T-cell (primary cell): ENCODE results near the gene FAM171A2. TPM values are rescaled to one million over a fixed set of nuclear protein-coding genes. Genes with fewer than 3 reads are reported as not detected.

ENCODE experiments used
- ATAC-seq, 4 experiments: fragments of 200-7000 bp in 3 of 4; fragments of 150-1000 bp in 1 of 4; cut with Tn5 transposase; replicated peaks in 1 of 4; 1 replicate in 3 of 4; 2 replicates in 1 of 4; pipeline ENCODE4 v1.10.0; 2021; ENCODE audit warnings: moderate library complexity in 3 of 4, mild to moderate bottlenecking in 2 of 4, moderate number of reproducible peaks in 1 of 4
- CTCF ChIA-PET, 2 donors: fragments of 300-600 bp; sonication (Branson Sonifier 250); formaldehyde crosslinking; loops; one replicate each; lab custom pipeline; 2022; ENCODE audit warnings: antibody characterized with exemption in 2 of 2; lab: Charles Lee
- POLR2A ChIA-PET, 2 donors: fragments of 300-600 bp; sonication (Branson Sonifier 250); formaldehyde crosslinking; loops; one replicate each; lab custom pipeline; 2022; ENCODE audit warnings: antibody characterized with exemption in 2 of 2; lab: Charles Lee
- DNase-seq, 35 experiments: peaks; one replicate each; pipeline versions ENCODE4 v3.0.0 to v3.0.0-alpha.2; 2013 to 2023
- H3K27ac ChIP-seq: one replicate; pipeline ENCODE4 v1.5.1; 2013; ENCODE audit warnings: low read length
- H3K27me3 ChIP-seq, 2 experiments: replicated peaks in 1 of 2; 1 replicate in 1 of 2; 2 replicates in 1 of 2; pipeline versions ENCODE4 v1.6.1 to v1.7.0; 2013; ENCODE audit warnings: low read length in 1 of 2, mixed read lengths in 1 of 2; ENCODE audit not compliant: control insufficient read depth in 2 of 2, insufficient read depth in 2 of 2; ENCODE audit errors: extremely low read depth in 1 of 2
- H3K36me3 ChIP-seq, 2 donors: 1 replicate in 1 of 2; 2 replicates in 1 of 2; pipeline versions ENCODE4 v1.6.1 to v1.7.0; 2013; ENCODE audit warnings: low read length in 1 of 2; ENCODE audit not compliant: control insufficient read depth in 2 of 2, insufficient read depth in 1 of 2; ENCODE audit errors: extremely low read depth in 1 of 2
- H3K4me1 ChIP-seq, 2 experiments: 1 replicate in 1 of 2; 2 replicates in 1 of 2; pipeline versions ENCODE4 v1.6.1 to v1.7.0; 2013; ENCODE audit warnings: low read length in 2 of 2, mixed read lengths in 1 of 2; ENCODE audit not compliant: insufficient read depth in 2 of 2, control insufficient read depth in 1 of 2; ENCODE audit errors: extremely low read depth in 1 of 2
- H3K4me3 ChIP-seq, 2 donors: 1 replicate in 1 of 2; 2 replicates in 1 of 2; pipeline versions ENCODE4 v1.5.1 to v1.7.0; 2013; ENCODE audit warnings: mild to moderate bottlenecking in 2 of 2, low read length in 1 of 2, moderate library complexity in 1 of 2; ENCODE audit not compliant: control insufficient read depth in 1 of 2; ENCODE audit errors: extremely low read depth in 1 of 2
- H3K9me3 ChIP-seq: 2 replicates; pipeline ENCODE4 v1.7.0; 2013
- H3K27ac Mint-ChIP-seq, 2 donors: one replicate each; pipeline ENCODE4 v1.8.0; 2020 to 2021; ENCODE audit warnings: mild to moderate bottlenecking in 2 of 2, mixed read lengths in 2 of 2
- H3K27me3 Mint-ChIP-seq, 2 donors: one replicate each; pipeline ENCODE4 v1.8.0; 2021 to 2022; ENCODE audit warnings: mixed read lengths in 2 of 2
- H3K36me3 Mint-ChIP-seq: one replicate; pipeline ENCODE4 v1.8.0; 2021; ENCODE audit warnings: mixed read lengths
- H3K4me1 Mint-ChIP-seq, 3 donors: one replicate each; pipeline ENCODE4 v1.8.0; 2020 to 2022; ENCODE audit warnings: mixed read lengths in 3 of 3, mild to moderate bottlenecking in 1 of 3
- H3K4me3 Mint-ChIP-seq, 3 donors: one replicate each; pipeline ENCODE4 v1.8.0; 2020 to 2022; ENCODE audit warnings: mild to moderate bottlenecking in 3 of 3, mixed read lengths in 3 of 3, moderate library complexity in 3 of 3
- H3K9me3 Mint-ChIP-seq, 3 donors: one replicate each; pipeline ENCODE4 v1.8.0; 2020 to 2022; ENCODE audit warnings: mixed read lengths in 3 of 3
- WGBS: methylation state at CpG from one replicate; pipeline ENCODE4 v1.1.5; 2013; ENCODE audit warnings: missing lambda C conversion rate; ENCODE audit not compliant: insufficient coverage; 5-methylcytosine and 5-hydroxymethylcytosine counted together
- total RNA-seq, 35 experiments: library from RNA in 6 of 35; stranded (reverse) in 6 of 35; fragments of 120-200 nt in 1 of 35; gene quantifications; one replicate each; pipeline versions ENCODE4 v1.2.1 to v1.2.4 and lab custom pipeline; 2013 to 2026

Gene FAM171A2
- total RNA-seq, 5 donors from 2014 or later (not counting 1 experiment from before 2014, with no cell fraction given): 0.18 to 1.5 (median 0.89) TPM

DNA sequence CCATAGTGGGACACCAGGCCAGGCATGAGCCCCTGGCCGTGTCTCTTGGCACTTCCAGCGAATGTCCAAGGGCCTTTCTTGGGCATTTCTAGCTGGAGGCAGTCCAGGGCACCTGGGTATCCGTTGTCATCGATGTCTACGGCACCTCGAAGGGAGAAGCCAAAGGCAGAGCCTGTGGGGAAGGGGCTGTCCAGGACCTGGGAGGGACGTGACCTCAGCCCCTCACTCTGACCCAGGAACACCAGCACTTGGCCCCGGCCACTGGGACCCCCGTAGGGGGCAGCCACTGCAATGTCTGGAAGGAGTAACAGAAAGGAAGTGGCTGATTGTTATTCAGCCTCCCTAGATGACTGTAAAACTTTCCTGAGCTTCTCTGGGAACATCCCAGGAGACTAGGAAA lies 17.1 kb upstream of the FAM171A2 start:
- ATAC-seq (no peak), DNase-seq (no peak)
- POLR2A ChIA-PET: interaction anchor here in 1 of 2 donors (0.7 kb wide), 1 partner anchor 1306 kb away, joined by 5 read pairs; no protein-coding TSS in a partner anchor
- peaks cover 0 to 6% of the 10 kb centered on the region in 2 donors for H3K27me3 Mint-ChIP-seq
- 55% methylated on average over 7 of the region's 9 CpGs for WGBS
- H3K36me3 ChIP-seq: no peaks in the 10 kb centered on the region
- H3K27me3 ChIP-seq: peaks cover 2 to 53% of the 10 kb centered on the region in 2 experiments
- H3K4me1 Mint-ChIP-seq: peaks cover 4 to 7% (median 6%) of the 10 kb centered on the region in 3 donors
- H3K4me3 Mint-ChIP-seq: no peak overlapping the region
- CTCF ChIA-PET: no interaction called here
- H3K27ac Mint-ChIP-seq: peak overlapping the region in 1 of 2 donors; percentile 52
- no peaks in the 10 kb centered on the region for H3K9me3 Mint-ChIP-seq
- no peak overlapping the region for H3K4me3 ChIP-seq
- H3K9me3 ChIP-seq: no peaks in the 10 kb centered on the region
- H3K4me1 ChIP-seq: peaks cover 2 to 11% of the 10 kb centered on the region in 2 experiments
- no peaks in the 10 kb centered on the region for H3K36me3 Mint-ChIP-seq
- no peak overlapping the region for H3K27ac ChIP-seq

DNA sequence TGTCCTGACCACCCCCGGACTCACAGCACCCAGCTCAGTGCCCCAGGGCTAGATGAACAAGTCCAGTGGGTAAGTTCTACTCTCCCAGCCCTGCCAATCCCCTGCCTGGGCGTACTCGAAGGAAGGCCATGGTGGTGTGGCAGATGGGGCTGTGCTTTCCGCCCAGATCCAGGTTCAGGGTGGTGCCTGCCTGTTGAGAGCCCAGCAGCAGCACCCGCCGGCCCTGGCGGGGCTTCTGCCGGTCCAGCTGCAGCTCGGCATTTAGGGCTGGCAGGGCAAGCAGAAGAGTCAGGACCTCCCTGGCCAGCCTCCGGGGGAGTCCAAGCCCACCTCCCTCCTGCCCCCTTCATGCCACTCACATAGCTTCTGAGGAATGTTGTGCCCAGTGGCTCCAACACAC lies 16.2 kb upstream of the FAM171A2 start:
- no peak for ATAC-seq
- no peaks in the 10 kb centered on the region for H3K36me3 Mint-ChIP-seq
- no peaks in the 10 kb centered on the region for H3K36me3 ChIP-seq
- no peak overlapping the region for H3K27ac Mint-ChIP-seq
- H3K4me3 Mint-ChIP-seq: no peak overlapping the region
- H3K4me1 ChIP-seq: peaks cover under 1 to 9% of the 10 kb centered on the region in 2 experiments
- WGBS: 93% methylated on average over 8 of the region's 10 CpGs
- no peaks in the 10 kb centered on the region for H3K9me3 ChIP-seq
- peaks cover 2 to 7% (median 5%) of the 10 kb centered on the region in 3 donors for H3K4me1 Mint-ChIP-seq
- DNase-seq: no peak
- ChIA-PET POLR2A (no interaction called here), CTCF (interaction anchor here in 1 of 2 donors (0.5 to 0.8 kb wide), 2 partner anchors 22 to 40 kb away, joined by 3 read pairs; no protein-coding TSS in a partner anchor)
- peaks cover 2 to 54% of the 10 kb centered on the region in 2 experiments for H3K27me3 ChIP-seq
- H3K27me3 Mint-ChIP-seq: peaks cover 0 to 5% of the 10 kb centered on the region in 2 donors
- H3K4me3 ChIP-seq: no peak overlapping the region
- H3K27ac ChIP-seq: no peak overlapping the region
- no peaks in the 10 kb centered on the region for H3K9me3 Mint-ChIP-seq

DNA sequence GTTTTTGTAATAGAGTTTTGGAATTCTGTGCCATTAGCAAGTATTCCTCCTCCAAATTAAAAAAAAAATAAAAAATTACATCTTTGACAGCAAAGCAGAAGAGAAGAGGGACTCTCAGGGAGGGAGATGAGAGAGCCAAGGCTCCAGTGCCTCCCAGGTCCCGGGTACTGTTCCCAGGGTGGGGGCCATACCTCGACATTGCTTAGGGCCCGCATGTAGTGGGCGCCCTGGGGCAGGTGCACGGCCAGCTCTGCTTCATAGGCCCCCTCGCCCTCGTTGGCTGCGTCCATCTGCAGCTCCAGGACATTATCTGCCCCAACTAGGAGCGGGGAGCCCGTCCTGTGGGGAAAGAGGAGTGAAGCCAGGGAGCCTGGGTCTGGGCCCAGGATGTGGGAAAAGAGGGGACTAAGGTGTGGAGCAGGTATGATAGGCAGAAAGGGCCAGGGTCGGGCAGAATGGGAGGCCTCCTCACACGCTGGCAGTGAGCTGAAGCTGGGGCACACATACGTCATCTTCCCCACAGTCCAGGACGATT lies 14.6 kb upstream of the FAM171A2 start:
- 84% methylated on average over 13 of the region's 14 CpGs for WGBS
- Histone ChIP-seq H3K9me3 (no peaks in the 10 kb centered on the region), H3K27me3 (peaks cover under 1 to 47% of the 10 kb centered on the region in 2 experiments), H3K4me1 (peaks cover 0 to 10% of the 10 kb centered on the region in 2 experiments), H3K36me3 (no peaks in the 10 kb centered on the region), H3K4me3 (no peak overlapping the region), H3K27ac (no peak overlapping the region)
- ChIA-PET POLR2A (no interaction called here), CTCF (interaction anchor here in 1 of 2 donors (0.6 kb wide), 1 partner anchor 292 kb away, joined by 3 read pairs; no protein-coding TSS in a partner anchor)
- no peaks in the 10 kb centered on the region for H3K4me1 Mint-ChIP-seq
- ATAC-seq (no peak), DNase-seq (no peak)
- H3K36me3 Mint-ChIP-seq: no peaks in the 10 kb centered on the region
- no peak overlapping the region for H3K4me3 Mint-ChIP-seq
- H3K27ac Mint-ChIP-seq: no peak overlapping the region
- H3K27me3 Mint-ChIP-seq: peaks cover 0 to 11% of the 10 kb centered on the region in 2 donors
- no peaks in the 10 kb centered on the region for H3K9me3 Mint-ChIP-seq

DNA sequence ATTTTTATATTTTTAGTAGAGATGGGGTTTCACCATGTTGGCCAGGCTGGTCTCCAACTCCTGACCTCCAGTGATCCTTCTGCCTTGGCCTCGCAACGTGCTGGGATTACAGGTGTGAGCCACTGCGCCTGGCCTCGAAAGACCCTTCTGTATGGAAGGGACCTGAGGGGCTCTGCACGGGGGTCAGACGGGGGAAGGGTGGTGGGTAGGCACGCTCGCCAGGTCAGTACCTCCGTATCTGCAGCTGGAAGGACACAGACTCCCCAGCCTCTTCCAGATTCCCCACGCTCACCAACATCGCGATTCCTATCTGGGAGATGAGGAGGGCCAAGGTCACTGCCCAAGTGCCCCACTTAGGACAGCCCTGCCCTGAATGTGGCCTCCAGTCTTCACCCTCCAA lies 13.1 kb upstream of the FAM171A2 start:
- Histone ChIP-seq H3K4me3 (no peak overlapping the region), H3K36me3 (no peaks in the 10 kb centered on the region), H3K27me3 (peaks cover 0 to 46% of the 10 kb centered on the region in 2 experiments), H3K4me1 (peaks cover 0 to 10% of the 10 kb centered on the region in 2 experiments), H3K9me3 (no peaks in the 10 kb centered on the region), H3K27ac (no peak overlapping the region)
- H3K4me1 Mint-ChIP-seq: no peaks in the 10 kb centered on the region
- peaks cover 3 to 19% of the 10 kb centered on the region in 2 donors for H3K27me3 Mint-ChIP-seq
- H3K36me3 Mint-ChIP-seq: no peaks in the 10 kb centered on the region
- WGBS: 79% methylated on average over 9 of the region's 12 CpGs
- DNase-seq (no peak), ATAC-seq (no peak)
- ChIA-PET POLR2A (no interaction called here), CTCF (no interaction called here)
- no peak overlapping the region for H3K4me3 Mint-ChIP-seq
- no peak overlapping the region for H3K27ac Mint-ChIP-seq
- no peaks in the 10 kb centered on the region for H3K9me3 Mint-ChIP-seq

DNA sequence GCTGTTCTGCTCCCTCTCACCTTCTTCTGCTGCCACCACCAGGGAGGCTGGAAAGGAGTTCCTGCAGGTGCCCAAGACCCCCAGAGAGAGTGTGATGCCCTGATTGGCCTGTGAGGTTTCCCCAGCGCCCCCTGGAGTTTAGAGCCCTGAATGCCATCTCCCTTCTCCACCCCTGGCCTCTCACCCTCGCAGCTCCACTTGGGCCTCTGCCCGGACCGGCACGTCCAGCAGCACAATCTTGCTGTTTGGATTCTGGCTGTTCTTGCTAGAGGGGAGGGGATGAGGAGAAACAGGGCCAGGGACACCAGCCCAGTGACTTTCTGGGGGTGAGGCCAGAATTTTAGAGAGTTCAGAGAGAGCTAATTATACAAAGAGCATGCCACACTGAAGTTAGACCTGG lies 12.5 kb upstream of the FAM171A2 start:
- Mint-ChIP-seq H3K9me3 (no peaks in the 10 kb centered on the region), H3K36me3 (no peaks in the 10 kb centered on the region), H3K27me3 (peaks cover 6 to 23% of the 10 kb centered on the region in 2 donors), H3K27ac (no peak overlapping the region), H3K4me1 (no peaks in the 10 kb centered on the region), H3K4me3 (no peak overlapping the region)
- H3K9me3 ChIP-seq: no peaks in the 10 kb centered on the region
- CTCF ChIA-PET: no interaction called here
- no CpG with 5 or more reads among the region's 5 CpGs for WGBS
- POLR2A ChIA-PET: no interaction called here
- ATAC-seq (peak in 1 of 4 experiments; percentile 36), DNase-seq (no peak)
- H3K4me1 ChIP-seq: peaks cover 0 to 10% of the 10 kb centered on the region in 2 experiments
- H3K36me3 ChIP-seq: no peaks in the 10 kb centered on the region
- H3K27ac ChIP-seq: no peak overlapping the region
- peaks cover 0 to 48% of the 10 kb centered on the region in 2 experiments for H3K27me3 ChIP-seq
- H3K4me3 ChIP-seq: no peak overlapping the region

DNA sequence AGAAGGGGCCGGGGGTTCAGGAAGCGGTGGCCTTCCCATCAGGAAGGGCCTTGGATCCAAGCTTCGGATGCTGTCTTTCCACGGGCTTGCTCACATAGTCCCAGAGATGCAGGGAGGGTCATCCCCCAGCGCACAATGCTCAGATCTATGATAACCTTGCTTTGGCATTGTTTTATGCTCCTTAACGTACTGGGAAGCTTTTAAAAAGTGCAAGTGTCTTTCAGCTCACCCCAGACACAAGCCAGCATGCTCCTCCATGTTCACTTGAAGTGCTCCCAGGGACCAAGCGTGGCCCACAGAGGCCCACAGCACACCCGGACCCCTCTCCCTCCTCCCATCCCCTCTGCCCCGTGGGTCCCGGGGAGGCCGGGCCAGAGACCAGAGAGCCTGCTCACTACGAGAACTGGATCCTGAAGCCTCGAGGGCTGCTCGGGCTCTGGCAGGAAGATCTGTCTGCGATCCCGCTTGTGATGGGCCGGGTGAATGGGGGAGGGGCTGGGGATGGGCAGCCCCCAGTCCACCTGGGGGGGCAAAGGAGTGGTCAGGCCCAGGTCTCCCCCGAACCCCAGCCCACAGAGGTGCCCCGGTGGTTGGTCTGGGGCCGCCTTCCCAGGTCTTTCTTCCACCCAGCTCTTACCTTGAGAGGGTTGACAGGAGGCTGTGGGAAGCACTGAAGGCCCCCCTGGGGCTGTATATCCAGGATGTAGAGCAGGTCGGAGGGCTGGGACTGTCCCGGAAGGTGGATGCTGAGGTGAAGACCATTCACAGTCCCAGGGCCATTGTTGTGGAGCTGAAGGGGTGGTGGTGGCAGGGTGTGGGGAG lies 11.8 kb upstream of the FAM171A2 start:
- 56% methylated on average over 17 of the region's 22 CpGs for WGBS
- no peaks in the 10 kb centered on the region for H3K4me1 Mint-ChIP-seq
- Histone ChIP-seq H3K27me3 (peaks cover 0 to 51% of the 10 kb centered on the region in 2 experiments), H3K9me3 (no peaks in the 10 kb centered on the region), H3K4me3 (no peak overlapping the region), H3K4me1 (peaks cover 0 to 10% of the 10 kb centered on the region in 2 experiments), H3K36me3 (no peaks in the 10 kb centered on the region), H3K27ac (no peak overlapping the region)
- H3K9me3 Mint-ChIP-seq: no peaks in the 10 kb centered on the region
- CTCF ChIA-PET: no interaction called here
- no peaks in the 10 kb centered on the region for H3K36me3 Mint-ChIP-seq
- H3K4me3 Mint-ChIP-seq: no peak overlapping the region
- no peak overlapping the region for H3K27ac Mint-ChIP-seq
- DNase-seq: no peak
- no peak for ATAC-seq
- POLR2A ChIA-PET: no interaction called here
- peaks cover 9 to 27% of the 10 kb centered on the region in 2 donors for H3K27me3 Mint-ChIP-seq
